DND-41 (cell line): ENCODE data around the gene CCHCR1.

Experiments
- ATAC-seq: fragments of 200-7000 bp; cut with Tn5 transposase; 3 replicates; pipeline ENCODE4 v1.9.1; 2021; ENCODE audit warnings: low read depth; ENCODE audit not compliant: insufficient read depth
- DNase-seq: peaks from one replicate; pipeline ENCODE4 v3.0.0-alpha.2; 2020
- H2AFZ ChIP-seq: 2 replicates; pipeline ENCODE4 v1.6.0; 2012; ENCODE audit warnings: low read depth, low read length
- H3K27ac ChIP-seq: 2 replicates; pipeline ENCODE4 v1.5.1; 2012; ENCODE audit warnings: low read length, inconsistent platforms
- H3K27me3 ChIP-seq: fragments of 200-600 bp; sonication (generic); 2 replicates; pipeline ENCODE4 v1.6.0; 2012; ENCODE audit warnings: low read length, mild to moderate bottlenecking, inconsistent platforms; ENCODE audit not compliant: insufficient read depth, poor library complexity
- H3K36me3 ChIP-seq: 2 replicates; pipeline ENCODE4 v1.5.1; 2012; ENCODE audit warnings: low read length, inconsistent platforms; ENCODE audit not compliant: insufficient read depth
- H3K4me1 ChIP-seq: 2 replicates; pipeline ENCODE4 v1.5.1; 2012; ENCODE audit warnings: mild to moderate bottlenecking, low read length; ENCODE audit not compliant: insufficient read depth
- H3K4me2 ChIP-seq: 2 replicates; pipeline ENCODE4 v1.6.0; 2012; ENCODE audit warnings: mild to moderate bottlenecking, moderate library complexity, low read length, inconsistent platforms; ENCODE audit not compliant: insufficient read depth
- H3K4me3 ChIP-seq, 2 experiments: fragments of 200-600 bp in 1 of 2; shearing (Covaris generic) in 1 of 2; 2 replicates each; pipeline ENCODE4 v1.5.1; 2012 to 2016; ENCODE audit warnings: inconsistent platforms in 2 of 2, low read length in 2 of 2, mild to moderate bottlenecking in 2 of 2, low read depth in 1 of 2, moderate library complexity in 1 of 2
- H3K79me2 ChIP-seq: 2 replicates; pipeline ENCODE4 v1.6.0; 2012; ENCODE audit warnings: low read length, inconsistent platforms; ENCODE audit not compliant: insufficient read depth
- H3K9ac ChIP-seq: 2 replicates; pipeline ENCODE4 v1.6.0; 2012; ENCODE audit warnings: low read depth, mild to moderate bottlenecking, inconsistent platforms, low read length, moderate library complexity
- H3K9me3 ChIP-seq: 2 replicates; pipeline ENCODE4 v1.5.1; 2012; ENCODE audit warnings: low read length, moderate library complexity, mild to moderate bottlenecking, inconsistent platforms; ENCODE audit not compliant: insufficient read depth, severe bottlenecking
- H4K20me1 ChIP-seq: 2 replicates; pipeline ENCODE4 v1.6.0; 2012; ENCODE audit warnings: low read length; ENCODE audit not compliant: insufficient read depth
- EZH2 ChIP-seq: IDR thresholded peaks from 3 replicates; pipeline ENCODE4 v1.6.1; 2012; ENCODE audit warnings: borderline replicate concordance, low read depth, mild to moderate bottlenecking, moderate library complexity, low read length, inconsistent platforms; ENCODE audit not compliant: severe bottlenecking
- TF ChIP-seq, protein P1 (sequence below): IDR thresholded peaks from 2 replicates; pipeline ENCODE4 v1.5.1; 2012; ENCODE audit warnings: borderline replicate concordance, low read length, moderate library complexity, mild to moderate bottlenecking; ENCODE audit not compliant: poor library complexity, severe bottlenecking; ENCODE audit errors: extremely low read depth

Gene CCHCR1

GRCh38 chr6:31125586-31126363, 31.8 kb downstream of the CCHCR1 start:
- H3K4me2 ChIP-seq: no peak overlapping the region
- H3K9ac ChIP-seq: no peak overlapping the region
- no peak overlapping the region for H3K27ac ChIP-seq
- no peaks in the 10 kb centered on the region for H3K4me1 ChIP-seq
- no peak overlapping the region for H2AFZ ChIP-seq
- H3K36me3 ChIP-seq: no peaks in the 10 kb centered on the region
- DNase-seq (no peak), ATAC-seq (no peak)
- TF ChIP-seq, protein P1, sequence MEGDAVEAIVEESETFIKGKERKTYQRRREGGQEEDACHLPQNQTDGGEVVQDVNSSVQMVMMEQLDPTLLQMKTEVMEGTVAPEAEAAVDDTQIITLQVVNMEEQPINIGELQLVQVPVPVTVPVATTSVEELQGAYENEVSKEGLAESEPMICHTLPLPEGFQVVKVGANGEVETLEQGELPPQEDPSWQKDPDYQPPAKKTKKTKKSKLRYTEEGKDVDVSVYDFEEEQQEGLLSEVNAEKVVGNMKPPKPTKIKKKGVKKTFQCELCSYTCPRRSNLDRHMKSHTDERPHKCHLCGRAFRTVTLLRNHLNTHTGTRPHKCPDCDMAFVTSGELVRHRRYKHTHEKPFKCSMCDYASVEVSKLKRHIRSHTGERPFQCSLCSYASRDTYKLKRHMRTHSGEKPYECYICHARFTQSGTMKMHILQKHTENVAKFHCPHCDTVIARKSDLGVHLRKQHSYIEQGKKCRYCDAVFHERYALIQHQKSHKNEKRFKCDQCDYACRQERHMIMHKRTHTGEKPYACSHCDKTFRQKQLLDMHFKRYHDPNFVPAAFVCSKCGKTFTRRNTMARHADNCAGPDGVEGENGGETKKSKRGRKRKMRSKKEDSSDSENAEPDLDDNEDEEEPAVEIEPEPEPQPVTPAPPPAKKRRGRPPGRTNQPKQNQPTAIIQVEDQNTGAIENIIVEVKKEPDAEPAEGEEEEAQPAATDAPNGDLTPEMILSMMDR: no peak
- TF ChIP-seq EZH2: no peak
- peaks cover 12% of the 10 kb centered on the region for H3K27me3 ChIP-seq
- H3K4me3 ChIP-seq: no peak overlapping the region
- H3K9me3 ChIP-seq: no peaks in the 10 kb centered on the region
- H4K20me1 ChIP-seq: no peaks in the 10 kb centered on the region
- no peaks in the 10 kb centered on the region for H3K79me2 ChIP-seq

DNA sequence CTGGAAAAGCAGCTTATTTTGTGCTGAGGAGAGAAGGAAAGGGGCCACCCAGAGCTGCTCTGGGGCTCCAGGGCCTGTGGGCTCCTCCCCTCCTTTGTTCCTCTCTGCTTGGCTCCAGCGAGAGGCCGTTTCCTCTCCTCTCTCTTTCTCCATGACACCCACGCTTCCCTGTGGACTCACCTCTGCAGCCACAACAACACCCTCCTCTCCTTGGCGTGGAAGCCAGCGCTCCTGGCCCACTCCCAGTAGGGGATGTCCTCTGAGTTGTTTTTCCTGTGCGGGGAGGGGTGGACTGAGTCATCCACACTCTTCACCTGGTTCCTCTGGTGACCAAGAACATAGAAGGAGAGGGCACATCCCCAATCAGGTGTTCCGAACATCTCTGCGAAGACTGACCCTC, 32.4 kb downstream of the CCHCR1 start:
- H2AFZ ChIP-seq: no peak overlapping the region
- TF ChIP-seq EZH2: no peak
- TF ChIP-seq, protein P1: no peak

GRCh38 chr6:31122791-31123706, 34.6 kb downstream of the CCHCR1 start:
- no peaks in the 10 kb centered on the region for H3K9me3 ChIP-seq
- ATAC-seq (no peak), DNase-seq (no peak)
- no peaks in the 10 kb centered on the region for H4K20me1 ChIP-seq
- no peaks in the 10 kb centered on the region for H3K79me2 ChIP-seq
- no peaks in the 10 kb centered on the region for H3K36me3 ChIP-seq
- no peak overlapping the region for H2AFZ ChIP-seq
- H3K9ac ChIP-seq: no peak overlapping the region
- H3K27ac ChIP-seq: no peak overlapping the region
- TF ChIP-seq EZH2: no peak
- TF ChIP-seq, protein P1: no peak
- no peak overlapping the region for H3K4me3 ChIP-seq
- H3K4me2 ChIP-seq: no peak overlapping the region
- H3K4me1 ChIP-seq: no peaks in the 10 kb centered on the region
- H3K27me3 ChIP-seq: peaks cover 16% of the 10 kb centered on the region

More for the DNA sequence above, 32.4 kb downstream of the CCHCR1 start:
- H3K9me3 ChIP-seq: no peaks in the 10 kb centered on the region
- no peaks in the 10 kb centered on the region for H4K20me1 ChIP-seq
- H3K4me3 ChIP-seq: no peak overlapping the region
- H3K27me3 ChIP-seq: peaks cover 12% of the 10 kb centered on the region
- no peak for ATAC-seq
- H3K4me2 ChIP-seq: no peak overlapping the region
- no peaks in the 10 kb centered on the region for H3K36me3 ChIP-seq
- DNase-seq: no peak
- H3K27ac ChIP-seq: no peak overlapping the region
- no peak overlapping the region for H3K9ac ChIP-seq
- no peaks in the 10 kb centered on the region for H3K4me1 ChIP-seq
- no peaks in the 10 kb centered on the region for H3K79me2 ChIP-seq
